ENCODE results near the gene CTSA. TPM values are rescaled to one million over a fixed set of nuclear protein-coding genes. Genes with fewer than 3 reads are reported as not detected.
"Not testable (repeated sequence)": the region's sequence is repeated elsewhere in the genome, so short reads cannot be mapped to it uniquely, and the experiment has no call there.

CTSA gene
- polyA plus RNA-seq, 6 donors from 2014 or later = 28.6 to 46.5 (median 42.3) TPM

DNA sequence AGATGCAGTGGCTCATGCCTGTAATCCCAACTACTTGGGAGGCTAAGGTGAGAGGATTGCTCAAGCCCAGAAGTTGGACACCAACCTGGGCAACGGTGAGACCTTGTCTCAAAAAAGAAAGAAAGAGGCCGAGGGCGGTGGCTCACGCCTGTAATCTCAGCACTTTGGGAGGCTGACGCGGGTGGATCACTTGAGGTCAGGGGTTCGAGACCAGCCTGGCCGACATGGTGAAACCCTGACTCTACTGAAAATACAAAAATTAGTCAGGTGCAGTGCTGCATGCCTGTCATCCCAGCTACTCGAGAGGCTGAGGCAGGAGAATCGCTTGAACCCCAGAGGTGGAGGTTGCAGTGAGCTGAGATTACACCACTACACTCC lies 17.0 kb upstream of the CTSA start:
- H3K27me3 Mint-ChIP-seq; ATAC-seq (ENCODE audit: low read depth in 2 of 2); DNase-seq; H3K9me3 Mint-ChIP-seq; H3K4me1 Mint-ChIP-seq; H3K36me3 Mint-ChIP-seq; H3K27ac Mint-ChIP-seq: not testable (repeated sequence)
- peak overlapping the region in 1 of 8 donors; percentile 70 for H3K4me3 Mint-ChIP-seq

DNA sequence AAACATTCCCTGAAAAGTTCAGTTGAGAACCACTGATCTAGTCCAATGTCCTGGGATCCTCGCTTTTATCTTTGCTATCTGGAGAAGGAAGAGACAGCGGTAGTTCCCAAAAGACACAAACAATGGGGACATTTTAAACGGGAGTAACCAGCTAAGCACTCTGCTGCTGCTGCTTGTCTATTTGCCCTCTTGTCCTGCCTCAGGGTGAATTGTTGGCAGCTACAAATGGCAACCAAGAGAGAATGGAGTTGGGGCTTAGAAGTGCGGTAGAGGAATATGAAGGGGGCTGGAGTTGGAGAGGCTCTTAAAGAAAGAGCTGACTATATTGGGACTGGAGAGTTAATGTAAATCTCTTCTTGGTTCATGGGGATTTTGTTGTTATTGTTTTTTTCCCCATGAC lies 16.6 kb upstream of the CTSA start:
- no peak for ATAC-seq (ENCODE audit: low read depth in 2 of 2)
- no peaks in the 10 kb centered on the region for H3K27me3 Mint-ChIP-seq
- H3K36me3 Mint-ChIP-seq = peaks cover 0 to 3% of the 10 kb centered on the region in 2 donors
- H3K4me1 Mint-ChIP-seq = no peaks in the 10 kb centered on the region
- no peak overlapping the region for H3K4me3 Mint-ChIP-seq
- DNase-seq = no peak
- H3K9me3 Mint-ChIP-seq = no peaks in the 10 kb centered on the region
- H3K27ac Mint-ChIP-seq = no peak overlapping the region

DNA sequence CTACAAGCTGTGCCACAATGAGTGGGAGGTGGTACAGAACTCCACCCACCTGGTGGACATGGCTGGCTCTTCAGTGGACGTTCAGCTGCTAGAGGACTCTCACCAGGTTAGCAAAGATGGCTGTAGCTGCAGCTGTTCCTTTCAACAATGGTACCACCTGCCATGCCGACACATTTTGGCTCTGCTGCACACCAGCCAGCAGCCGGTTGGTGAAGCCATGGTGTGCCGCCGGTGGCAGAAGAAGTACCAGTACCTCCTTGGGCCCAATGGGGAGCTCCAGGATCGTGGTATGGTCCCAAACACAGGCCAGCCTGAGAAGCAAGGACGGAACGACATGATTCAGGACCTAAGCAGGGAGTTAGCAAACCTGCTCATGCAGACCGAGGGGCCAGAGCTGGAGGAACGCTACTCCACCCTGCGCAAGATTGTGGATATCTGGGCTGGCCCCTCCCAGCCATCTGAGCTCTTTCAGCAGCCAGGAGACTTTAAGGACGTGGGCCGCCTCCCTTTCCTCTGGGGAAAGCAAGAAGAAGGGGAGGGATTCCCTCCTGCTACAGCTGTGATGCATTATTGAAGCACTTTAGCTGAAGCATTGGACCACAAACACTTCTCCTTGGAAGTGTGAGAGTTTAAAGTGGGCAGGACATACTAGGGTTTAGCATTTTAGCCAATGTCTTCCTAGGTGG lies 12.9 kb upstream of the CTSA start:
- Mint-ChIP-seq H3K27ac (no peak overlapping the region), H3K36me3 (peaks cover 0 to 1% of the 10 kb centered on the region in 2 donors), H3K27me3 (no peaks in the 10 kb centered on the region), H3K4me1 (peaks cover 17 to 24% (median 24%) of the 10 kb centered on the region in 3 donors), H3K4me3 (no peak overlapping the region), H3K9me3 (no peaks in the 10 kb centered on the region)
- no peak for ATAC-seq (ENCODE audit: low read depth in 2 of 2)
- no peak for DNase-seq

DNA sequence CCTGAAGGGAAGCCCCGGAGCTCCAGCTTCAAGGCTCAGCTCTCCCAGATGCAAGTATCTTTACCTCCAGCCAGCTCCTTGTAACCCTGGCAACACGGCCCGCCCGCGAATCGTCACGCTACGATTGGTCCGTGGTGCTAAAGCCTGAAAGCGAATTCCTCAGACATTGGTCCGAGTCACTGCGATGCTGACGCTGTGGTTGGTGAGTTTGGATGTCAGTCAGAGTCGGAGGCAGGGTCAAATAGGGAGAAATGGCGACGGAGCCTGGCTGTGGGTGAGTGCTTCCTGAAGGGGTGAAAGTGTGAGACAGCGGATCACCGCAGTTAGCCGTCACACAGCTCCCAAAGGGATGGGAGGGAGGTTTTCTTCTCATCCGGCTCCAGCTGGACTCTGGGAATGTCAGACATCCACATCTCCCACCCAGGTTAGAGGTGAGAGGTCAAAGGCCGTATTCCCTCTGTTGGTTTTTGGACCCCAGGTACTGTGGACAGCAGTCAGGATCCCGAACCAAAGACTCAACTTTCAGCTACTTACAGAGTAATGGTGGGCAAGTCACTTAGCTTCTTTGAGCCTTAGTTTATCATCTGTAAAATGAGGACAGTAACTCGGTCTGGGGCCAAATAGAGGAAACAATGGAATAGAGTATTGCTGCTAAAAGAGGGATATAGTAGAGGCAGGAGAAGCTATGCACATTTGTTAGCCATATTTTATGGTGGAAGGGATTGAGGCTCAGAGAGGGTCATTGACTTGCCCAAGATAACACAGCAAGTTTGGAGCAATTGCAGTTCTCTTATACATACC lies 9.9 kb upstream of the CTSA start, which contains the start of gene ZSWIM1:
Gene ZSWIM1 (plus strand): TSS at position 240 of the 801 bp plus-strand sequence. CDS start 1,366 bp downstream, outside the sequence.
- Mint-ChIP-seq H3K4me3 (peak within 1 kb of the TSS; percentile 81 to 99 (median 94)), H3K27ac (peak within 1 kb of the TSS; percentile 91 to 97 (median 94)), H3K36me3 (peaks cover 0 to 13% of the 10 kb centered on the region in 2 donors), H3K27me3 (no peaks in the 10 kb centered on the region), H3K4me1 (peaks cover 25 to 29% (median 27%) of the 10 kb centered on the region in 3 donors), H3K9me3 (no peaks in the 10 kb centered on the region)
- DNase-seq (peak; percentile 97), ATAC-seq (ENCODE audit: low read depth in 2 of 2) (peak; percentile 100)

DNA sequence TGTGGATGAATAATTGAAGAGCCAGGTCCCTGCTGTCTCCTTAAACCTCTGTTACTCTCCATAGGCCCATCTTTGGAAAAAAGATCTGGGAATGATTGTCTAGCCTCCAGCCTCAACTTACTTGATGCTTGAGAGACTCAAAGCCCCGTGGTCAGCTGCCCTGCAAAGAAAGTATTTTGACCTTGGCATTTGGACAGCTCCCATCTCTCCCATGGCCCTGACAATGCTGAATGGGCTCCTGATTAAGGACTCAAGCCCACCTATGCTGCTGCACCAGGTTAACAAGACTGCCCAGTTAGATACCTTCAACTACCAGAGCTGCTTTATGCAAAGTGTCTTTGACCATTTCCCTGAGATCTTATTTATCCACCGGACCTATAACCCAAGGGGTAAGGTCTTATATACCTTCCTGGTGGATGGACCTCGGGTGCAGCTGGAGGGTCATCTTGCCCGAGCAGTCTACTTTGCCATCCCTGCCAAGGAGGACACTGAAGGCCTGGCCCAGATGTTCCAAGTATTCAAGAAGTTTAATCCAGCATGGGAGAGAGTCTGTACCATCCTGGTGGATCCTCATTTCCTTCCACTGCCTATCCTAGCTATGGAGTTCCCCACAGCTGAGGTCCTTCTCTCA lies 8.6 kb upstream of the CTSA start:
- H3K36me3 Mint-ChIP-seq = peaks cover 0 to 13% of the 10 kb centered on the region in 2 donors
- H3K4me3 Mint-ChIP-seq = peak overlapping the region; percentile 53 to 90 (median 78)
- no peaks in the 10 kb centered on the region for H3K9me3 Mint-ChIP-seq
- DNase-seq (no peak), ATAC-seq (ENCODE audit: low read depth in 2 of 2) (no peak)
- no peaks in the 10 kb centered on the region for H3K27me3 Mint-ChIP-seq
- H3K27ac Mint-ChIP-seq = peak overlapping the region in 4 of 6 donors; percentile 1 to 95 (median 50)
- H3K4me1 Mint-ChIP-seq = peaks cover 25 to 31% (median 27%) of the 10 kb centered on the region in 3 donors

DNA sequence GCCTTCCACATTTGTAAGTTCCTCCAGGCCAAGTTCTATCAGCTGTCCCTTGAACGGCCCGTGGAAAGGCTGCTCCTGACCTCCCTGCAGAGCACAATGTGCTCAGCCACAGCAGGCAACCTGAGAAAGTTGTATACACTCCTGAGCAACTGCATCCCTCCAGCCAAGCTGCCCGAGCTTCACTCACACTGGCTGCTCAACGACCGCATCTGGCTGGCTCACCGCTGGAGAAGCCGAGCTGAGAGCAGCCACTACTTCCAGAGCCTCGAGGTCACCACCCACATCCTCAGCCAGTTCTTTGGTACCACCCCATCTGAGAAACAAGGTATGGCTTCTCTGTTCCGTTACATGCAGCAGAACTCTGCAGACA lies 8.1 kb upstream of the CTSA start:
- H3K36me3 Mint-ChIP-seq = peaks cover 0 to 13% of the 10 kb centered on the region in 2 donors
- peaks cover 25 to 31% (median 27%) of the 10 kb centered on the region in 3 donors for H3K4me1 Mint-ChIP-seq
- ATAC-seq (ENCODE audit: low read depth in 2 of 2) (no peak), DNase-seq (no peak)
- peak overlapping the region in 1 of 6 donors; percentile 82 for H3K27ac Mint-ChIP-seq
- H3K27me3 Mint-ChIP-seq = no peaks in the 10 kb centered on the region
- H3K4me3 Mint-ChIP-seq = peak overlapping the region in 7 of 8 donors; percentile 13 to 90 (median 57)
- no peaks in the 10 kb centered on the region for H3K9me3 Mint-ChIP-seq

DNA sequence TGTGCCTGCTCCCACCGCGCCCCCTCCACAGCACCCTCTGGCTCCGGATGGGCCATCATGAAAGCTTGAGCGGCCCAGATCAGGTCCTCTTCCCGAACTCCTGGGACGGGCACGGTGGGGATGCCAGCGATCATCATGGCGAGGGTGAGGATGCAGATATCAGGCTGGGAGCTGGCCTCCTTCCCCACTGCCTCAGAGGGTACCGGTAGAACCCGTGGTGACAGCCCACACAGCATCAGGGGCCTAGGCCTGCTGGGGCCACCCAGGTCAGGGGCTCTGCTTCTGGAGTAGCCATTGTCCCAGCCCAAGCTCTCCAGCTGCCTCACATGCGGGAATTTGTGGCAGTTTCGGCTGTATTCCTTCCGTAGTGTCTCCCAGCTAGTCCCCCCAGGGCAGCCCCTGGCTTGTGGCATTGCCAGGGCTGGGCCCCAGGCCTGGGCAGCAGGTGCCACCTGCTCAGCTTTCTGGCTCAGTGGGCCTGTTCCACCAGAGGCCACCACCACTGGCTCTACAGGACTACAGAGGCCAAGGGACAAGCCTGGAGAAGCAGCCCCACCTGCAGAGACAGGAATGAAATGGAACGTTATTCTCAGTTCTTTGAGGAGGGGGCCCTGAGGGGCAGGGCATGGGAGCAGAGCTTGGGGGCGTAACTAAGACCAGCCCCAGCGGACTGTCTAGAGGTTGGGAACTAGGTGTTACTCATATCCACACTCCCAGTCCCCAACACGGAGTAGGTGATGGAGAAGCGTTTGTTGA lies 4.4 kb upstream of the CTSA start:
- Mint-ChIP-seq H3K9me3 (no peaks in the 10 kb centered on the region), H3K27ac (peak overlapping the region in 1 of 6 donors; percentile 51), H3K4me1 (peaks cover 25 to 36% (median 35%) of the 10 kb centered on the region in 3 donors), H3K36me3 (peaks cover 0 to 13% of the 10 kb centered on the region in 2 donors), H3K4me3 (peak overlapping the region in 2 of 8 donors; percentile 18 to 45), H3K27me3 (no peaks in the 10 kb centered on the region)
- ATAC-seq (ENCODE audit: low read depth in 2 of 2) (no peak), DNase-seq (no peak)

DNA sequence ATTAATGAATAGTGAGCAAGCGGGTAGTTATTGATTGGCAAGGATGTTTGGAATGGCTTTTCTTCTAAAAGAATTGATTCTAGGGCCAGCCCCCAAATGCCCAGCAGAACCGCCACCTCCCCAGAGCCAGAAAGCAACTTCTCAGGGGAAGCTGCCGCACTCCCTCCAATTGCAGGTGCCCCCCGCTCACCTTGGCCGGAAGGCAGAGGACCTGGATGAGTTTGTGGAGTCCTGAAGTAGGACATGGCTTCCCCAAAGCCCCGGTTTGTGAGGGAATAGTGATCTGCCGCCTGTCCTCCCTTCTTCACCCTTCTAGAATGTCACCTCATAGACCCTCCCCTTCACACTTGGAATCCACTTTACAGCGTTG lies 3.8 kb upstream of the CTSA start, which contains the start of gene SPATA25:
Gene SPATA25 (minus strand): TSS at position 277 of the 370 bp plus-strand sequence. CDS start 32 bp downstream, at position 245.
- peaks cover 24 to 36% (median 34%) of the 10 kb centered on the region in 3 donors for H3K4me1 Mint-ChIP-seq
- peak within 1 kb of the TSS in 3 of 6 donors; percentile 20 to 51 (median 29) for H3K27ac Mint-ChIP-seq
- peak within 1 kb of the TSS in 1 of 8 donors; percentile 91 for H3K4me3 Mint-ChIP-seq
- no peaks in the 10 kb centered on the region for H3K9me3 Mint-ChIP-seq
- H3K36me3 Mint-ChIP-seq = peaks cover 0 to 13% of the 10 kb centered on the region in 2 donors
- no peaks in the 10 kb centered on the region for H3K27me3 Mint-ChIP-seq
- DNase-seq = no peak
- no peak for ATAC-seq (ENCODE audit: low read depth in 2 of 2)

DNA sequence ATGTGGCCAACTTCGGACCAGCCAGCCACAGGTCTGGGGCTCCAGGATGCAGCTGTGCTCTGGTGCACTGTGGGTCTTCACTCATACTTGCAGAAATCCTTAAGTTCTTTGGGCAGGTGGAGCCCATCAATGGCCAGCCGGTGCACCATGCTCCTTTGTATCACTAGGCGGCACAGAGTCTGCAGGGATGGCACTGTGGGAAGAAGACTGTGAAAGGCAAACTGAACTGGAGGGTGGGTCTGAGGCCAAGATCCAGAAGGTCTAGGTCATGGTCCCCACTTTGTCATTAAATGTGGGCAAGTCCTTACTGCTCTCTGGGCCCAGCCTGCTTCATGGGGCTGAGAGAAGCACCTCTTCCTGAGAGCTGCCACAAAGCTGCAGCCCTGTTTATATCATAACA lies 2.5 kb upstream of the CTSA start:
- H3K36me3 Mint-ChIP-seq = peaks cover 0 to 7% of the 10 kb centered on the region in 2 donors
- no peaks in the 10 kb centered on the region for H3K27me3 Mint-ChIP-seq
- DNase-seq = no peak
- peak overlapping the region in 1 of 8 donors; percentile 91 for H3K4me3 Mint-ChIP-seq
- H3K9me3 Mint-ChIP-seq = no peaks in the 10 kb centered on the region
- H3K4me1 Mint-ChIP-seq = peaks cover 21 to 33% (median 29%) of the 10 kb centered on the region in 3 donors
- ATAC-seq (ENCODE audit: low read depth in 2 of 2) = no peak
- peak overlapping the region in 2 of 6 donors; percentile 43 to 65 for H3K27ac Mint-ChIP-seq

DNA sequence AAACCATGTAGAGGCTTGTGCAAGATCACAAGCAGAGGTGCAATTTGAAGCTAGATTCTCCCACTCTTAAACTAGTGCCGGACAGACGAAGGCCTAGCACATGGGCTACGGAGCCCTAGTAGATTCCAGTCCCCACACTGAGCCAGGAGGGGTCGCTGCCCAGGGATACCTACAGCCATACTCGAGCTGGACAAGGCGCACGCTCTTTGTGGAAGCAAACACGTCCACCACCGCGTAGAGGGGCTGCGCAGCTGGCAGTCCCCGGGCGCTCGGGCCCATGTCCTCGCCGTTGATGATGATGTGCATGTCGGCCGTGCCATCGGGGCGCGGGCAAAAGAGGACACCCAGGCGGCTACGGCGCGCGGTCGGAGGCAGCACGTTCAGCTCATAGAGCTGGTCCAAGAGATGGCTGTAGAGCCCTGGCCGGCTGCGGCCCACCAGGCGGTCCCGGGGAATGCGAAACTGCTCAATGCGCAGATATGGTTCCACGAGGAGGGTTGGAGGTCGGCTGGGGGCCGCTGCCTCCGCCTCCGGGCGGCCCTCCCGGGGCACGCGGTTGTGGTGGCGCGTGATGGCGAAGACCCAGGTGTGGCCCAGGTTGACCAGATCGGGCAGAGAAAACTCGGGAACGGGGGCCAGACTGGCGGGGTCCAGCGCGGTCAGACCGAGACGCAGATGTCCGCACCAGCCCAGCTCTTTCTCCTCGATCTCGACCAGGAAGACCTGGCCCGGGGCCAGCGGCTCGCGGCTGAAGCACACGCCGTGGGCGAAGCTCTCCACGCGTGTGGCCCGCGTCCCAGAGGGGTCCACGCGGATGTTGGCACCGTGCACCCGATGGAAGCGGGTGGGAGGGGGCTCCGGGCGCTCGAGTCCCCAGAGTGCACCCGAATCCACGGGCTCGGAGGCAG lies 804 bp upstream of the CTSA start:
- no peaks in the 10 kb centered on the region for H3K9me3 Mint-ChIP-seq
- ATAC-seq (ENCODE audit: low read depth in 2 of 2) (peak; percentile 35 to 45), DNase-seq (peak; percentile 33)
- peaks cover 21 to 34% (median 29%) of the 10 kb centered on the region in 3 donors for H3K4me1 Mint-ChIP-seq
- H3K27ac Mint-ChIP-seq = peak overlapping the region in 5 of 6 donors; percentile 43 to 93 (median 88)
- H3K36me3 Mint-ChIP-seq = peaks cover 0 to 5% of the 10 kb centered on the region in 2 donors
- H3K4me3 Mint-ChIP-seq = peak overlapping the region; percentile 91 to 98 (median 95)
- H3K27me3 Mint-ChIP-seq = no peaks in the 10 kb centered on the region

DNA sequence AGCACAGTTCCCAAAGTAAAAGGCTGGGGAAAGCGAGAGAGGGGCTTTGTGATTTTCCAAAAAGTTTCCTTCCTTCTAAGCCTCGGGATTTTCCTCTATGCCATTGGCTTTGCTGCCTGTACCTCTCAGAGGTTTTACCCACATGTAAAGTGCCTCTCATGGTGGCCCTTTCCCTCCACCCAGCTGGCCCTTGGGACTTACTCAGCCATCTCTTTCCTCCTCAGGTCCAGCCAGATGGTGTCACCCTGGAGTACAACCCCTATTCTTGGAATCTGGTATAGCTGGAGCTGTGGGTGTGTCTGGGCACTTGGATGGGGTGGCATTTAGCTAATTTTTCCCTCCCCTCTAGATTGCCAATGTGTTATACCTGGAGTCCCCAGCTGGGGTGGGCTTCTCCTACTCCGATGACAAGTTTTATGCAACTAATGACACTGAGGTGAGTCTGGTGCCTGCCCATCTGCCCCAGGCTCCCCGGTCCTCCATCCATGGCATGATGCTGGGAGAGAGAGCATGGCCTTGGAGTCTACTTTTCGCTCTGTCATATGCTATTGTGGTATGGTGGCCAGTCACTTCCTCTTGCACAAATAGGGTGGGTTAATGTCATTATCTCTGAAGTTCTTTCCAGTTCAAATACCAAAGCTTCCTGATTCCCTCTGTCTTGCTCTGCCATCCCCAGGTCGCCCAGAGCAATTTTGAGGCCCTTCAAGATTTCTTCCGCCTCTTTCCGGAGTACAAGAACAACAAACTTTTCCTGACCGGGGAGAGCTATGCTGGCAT lies 1.1 kb downstream of the CTSA start:
- no peak for DNase-seq
- Mint-ChIP-seq H3K9me3 (no peaks in the 10 kb centered on the region), H3K4me1 (peaks cover 21 to 32% (median 29%) of the 10 kb centered on the region in 3 donors), H3K27ac (peak overlapping the region in 5 of 6 donors; percentile 46 to 93 (median 74)), H3K27me3 (no peaks in the 10 kb centered on the region), H3K36me3 (peaks cover 0 to 5% of the 10 kb centered on the region in 2 donors), H3K4me3 (peak overlapping the region; percentile 91 to 98 (median 95))
- ATAC-seq (ENCODE audit: low read depth in 2 of 2) = no peak
